Fibroblast of lung (primary cell): ENCODE results near the gene FBXW11. TPM values are rescaled to one million over a fixed set of nuclear protein-coding genes. Genes with fewer than 3 reads are reported as not detected.

ENCODE experiments used
- DNase-seq, 2 donors: peaks; one replicate each; pipeline versions ENCODE4 v3.0.0 to v3.0.0-alpha.2; 2010; ENCODE audit warnings: low read depth in 2 of 2
- H2AFZ ChIP-seq: 2 replicates; pipeline ENCODE4 v1.5.1; 2012; ENCODE audit warnings: low read length, control low read depth, inconsistent platforms
- H3K27ac ChIP-seq: 2 replicates; pipeline ENCODE4 v1.5.1; 2011; ENCODE audit warnings: low read length, control low read depth; ENCODE audit not compliant: insufficient read depth
- H3K27me3 ChIP-seq: 2 replicates; pipeline ENCODE4 v1.5.1; 2011; ENCODE audit warnings: mild to moderate bottlenecking, low read length; ENCODE audit not compliant: control insufficient read depth, insufficient read depth
- H3K36me3 ChIP-seq: 2 replicates; pipeline ENCODE4 v1.5.1; 2011; ENCODE audit warnings: low read length; ENCODE audit not compliant: control insufficient read depth, insufficient read depth
- H3K4me1 ChIP-seq: 2 replicates; pipeline ENCODE4 v1.5.1; 2011; ENCODE audit warnings: low read length; ENCODE audit not compliant: control insufficient read depth, insufficient read depth; ENCODE audit errors: extremely low read depth
- H3K4me2 ChIP-seq: 2 replicates; pipeline ENCODE4 v1.5.1; 2011; ENCODE audit warnings: low read length, control low read depth; ENCODE audit not compliant: insufficient read depth; ENCODE audit errors: extremely low read depth
- H3K4me3 ChIP-seq, 4 experiments: fragments of 200-600 bp in 1 of 4; sonication (generic) in 1 of 4; replicated peaks in 1 of 4; 2 replicates each; pipeline ENCODE4 v1.5.1; 2011 to 2016; ENCODE audit warnings: low read length in 4 of 4, low read depth in 3 of 4, mild to moderate bottlenecking in 3 of 4, control low read depth in 2 of 4, inconsistent platforms in 1 of 4, mixed read lengths in 1 of 4; ENCODE audit not compliant: insufficient read depth in 1 of 4; ENCODE audit errors: control extremely low read depth in 1 of 4
- H3K79me2 ChIP-seq: 2 replicates; pipeline ENCODE4 v1.5.1; 2012; ENCODE audit warnings: mild to moderate bottlenecking, low read length, inconsistent platforms; ENCODE audit not compliant: control insufficient read depth, insufficient read depth
- H3K9ac ChIP-seq: 2 replicates; pipeline ENCODE4 v1.5.1; 2011; ENCODE audit warnings: mild to moderate bottlenecking, low read length, control low read depth; ENCODE audit not compliant: insufficient read depth
- H3K9me3 ChIP-seq: 2 replicates; pipeline ENCODE4 v1.5.1; 2012; ENCODE audit warnings: low read depth, low read length; ENCODE audit not compliant: control insufficient read depth, insufficient read depth
- H4K20me1 ChIP-seq: 2 replicates; pipeline ENCODE4 v1.5.1; 2011; ENCODE audit warnings: low read length; ENCODE audit not compliant: control insufficient read depth, insufficient read depth; ENCODE audit errors: extremely low read depth
- EZH2 ChIP-seq: IDR thresholded peaks from 2 replicates; pipeline ENCODE4 v1.5.1; 2012; ENCODE audit warnings: low read length, control low read depth, mild to moderate bottlenecking; ENCODE audit errors: missing control alignments
- polyA plus RNA-seq, 2 donors: library from polyadenylated mRNA; depleted of rRNA in 1 of 2; stranded (reverse) in 1 of 2; unstranded in 1 of 2; fragments of >200 nt; gene quantifications; 2 replicates each; pipeline ENCODE4 v1.2.1, GENCODE V29; 2011 to 2012; ENCODE audit warnings: missing spikeins in 1 of 2
- total RNA-seq: library from RNA; depleted of rRNA; stranded (reverse); fragments of >200 nt; gene quantifications from 2 replicates; pipeline ENCODE4 v1.2.1, GENCODE V29; 2014
- TF ChIP-seq, protein P1 (sequence below), 2 donors: IDR thresholded peaks in 1 of 2; conservative IDR thresholded peaks in 1 of 2; 1 replicate in 1 of 2; 2 replicates in 1 of 2; pipeline ENCODE4 v1.5.1; 2011 to 2012; ENCODE audit warnings: low read length in 2 of 2, control low read depth in 1 of 2, inconsistent platforms in 1 of 2, low read depth in 1 of 2, mild to moderate bottlenecking in 1 of 2

Gene FBXW11
- total and polyA plus RNA-seq, 2 donors (not counting 1 experiment from before 2014, with no cell fraction given): 52.6 to 113 TPM

GRCh38 chr5:171852255-171852681, 154.2 kb downstream of the FBXW11 start:
- no peak overlapping the region for H3K27ac ChIP-seq
- H3K9ac ChIP-seq: no peak overlapping the region
- no peak for DNase-seq
- no peak overlapping the region for H2AFZ ChIP-seq
- no peaks in the 10 kb centered on the region for H3K4me1 ChIP-seq
- no peaks in the 10 kb centered on the region for H3K79me2 ChIP-seq
- no peaks in the 10 kb centered on the region for H3K36me3 ChIP-seq
- TF ChIP-seq EZH2: no peak
- no peak overlapping the region for H3K4me2 ChIP-seq
- no peaks in the 10 kb centered on the region for H3K27me3 ChIP-seq
- no peaks in the 10 kb centered on the region for H3K9me3 ChIP-seq
- H4K20me1 ChIP-seq: no peaks in the 10 kb centered on the region
- no peak overlapping the region for H3K4me3 ChIP-seq

- H3K79me2 ChIP-seq: no peaks in the 10 kb centered on the region
- no peak overlapping the region for H3K4me3 ChIP-seq
- H3K4me2 ChIP-seq: no peak overlapping the region
- DNase-seq: no peak
- TF ChIP-seq EZH2: no peak
- TF ChIP-seq, protein P1, sequence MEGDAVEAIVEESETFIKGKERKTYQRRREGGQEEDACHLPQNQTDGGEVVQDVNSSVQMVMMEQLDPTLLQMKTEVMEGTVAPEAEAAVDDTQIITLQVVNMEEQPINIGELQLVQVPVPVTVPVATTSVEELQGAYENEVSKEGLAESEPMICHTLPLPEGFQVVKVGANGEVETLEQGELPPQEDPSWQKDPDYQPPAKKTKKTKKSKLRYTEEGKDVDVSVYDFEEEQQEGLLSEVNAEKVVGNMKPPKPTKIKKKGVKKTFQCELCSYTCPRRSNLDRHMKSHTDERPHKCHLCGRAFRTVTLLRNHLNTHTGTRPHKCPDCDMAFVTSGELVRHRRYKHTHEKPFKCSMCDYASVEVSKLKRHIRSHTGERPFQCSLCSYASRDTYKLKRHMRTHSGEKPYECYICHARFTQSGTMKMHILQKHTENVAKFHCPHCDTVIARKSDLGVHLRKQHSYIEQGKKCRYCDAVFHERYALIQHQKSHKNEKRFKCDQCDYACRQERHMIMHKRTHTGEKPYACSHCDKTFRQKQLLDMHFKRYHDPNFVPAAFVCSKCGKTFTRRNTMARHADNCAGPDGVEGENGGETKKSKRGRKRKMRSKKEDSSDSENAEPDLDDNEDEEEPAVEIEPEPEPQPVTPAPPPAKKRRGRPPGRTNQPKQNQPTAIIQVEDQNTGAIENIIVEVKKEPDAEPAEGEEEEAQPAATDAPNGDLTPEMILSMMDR (conservative IDR thresholded peaks at IDR 0.05 in 1 of 2, IDR thresholded peaks at IDR 0.05 in 1 of 2; ENCODE audit: low read depth in 1 of 2, low read length in 2 of 2): no peak
- no peak overlapping the region for H3K9ac ChIP-seq
- H3K4me1 ChIP-seq: no peaks in the 10 kb centered on the region
- no peaks in the 10 kb centered on the region for H3K36me3 ChIP-seq
- no peak overlapping the region for H3K27ac ChIP-seq
- H4K20me1 ChIP-seq: no peaks in the 10 kb centered on the region
- no peaks in the 10 kb centered on the region for H3K27me3 ChIP-seq
- H2AFZ ChIP-seq: no peak overlapping the region
- no peaks in the 10 kb centered on the region for H3K9me3 ChIP-seq
Observed at GRCh38 chr5:171851251-171851650, 155.2 kb downstream of the FBXW11 start.

DNA sequence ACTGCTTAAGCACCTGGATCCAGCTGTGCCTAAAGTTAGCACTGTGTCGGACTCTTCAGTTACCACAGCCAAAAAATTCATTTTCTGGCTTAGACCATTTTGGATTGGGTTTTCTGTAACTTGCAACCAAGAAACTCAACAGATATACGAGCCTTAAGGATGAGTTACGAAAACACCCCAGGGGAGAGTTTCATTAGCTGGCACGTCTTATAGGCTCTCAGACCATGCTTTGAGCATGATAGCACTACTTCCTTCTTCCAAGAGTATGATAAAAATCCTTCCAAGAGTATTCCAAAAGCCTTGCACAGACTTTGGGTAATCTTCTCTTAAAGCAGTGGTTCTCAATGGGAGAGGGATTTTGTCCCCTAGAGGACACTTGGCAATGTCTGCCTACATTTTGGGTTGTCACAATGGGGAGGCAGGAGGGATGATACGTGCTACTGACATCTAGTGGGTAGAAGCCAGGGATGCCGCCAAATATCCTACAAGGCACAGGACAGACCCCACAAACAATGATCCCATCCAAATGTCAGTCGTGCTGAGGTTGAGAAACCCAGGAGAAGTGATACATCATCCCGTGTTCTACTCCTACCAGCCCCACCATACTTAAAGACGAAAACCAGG, 156.0 kb downstream of the FBXW11 start:
- Histone ChIP-seq H3K36me3 (no peaks in the 10 kb centered on the region), H3K9ac (no peak overlapping the region)
- no peak for DNase-seq

More for the DNA sequence above, 156.0 kb downstream of the FBXW11 start:
- H3K4me3 ChIP-seq: no peak overlapping the region
- no peak overlapping the region for H2AFZ ChIP-seq
- no peaks in the 10 kb centered on the region for H3K4me1 ChIP-seq
- H3K9me3 ChIP-seq: no peaks in the 10 kb centered on the region
- no peak overlapping the region for H3K27ac ChIP-seq
- no peaks in the 10 kb centered on the region for H3K27me3 ChIP-seq
- H4K20me1 ChIP-seq: no peaks in the 10 kb centered on the region
- no peak overlapping the region for H3K4me2 ChIP-seq
- TF ChIP-seq, protein P1 (conservative IDR thresholded peaks at IDR 0.05 in 1 of 2, IDR thresholded peaks at IDR 0.05 in 1 of 2; ENCODE audit: low read depth in 1 of 2, low read length in 2 of 2): peak in 1 of 2 donors; percentile 40
- no peak for TF ChIP-seq EZH2
- no peaks in the 10 kb centered on the region for H3K79me2 ChIP-seq
